GM08714 (cell line): Measurements from ENCODE around the gene MYH14.

Experiments used
- H3K4me3 ChIP-seq: fragments of 200-500 bp; sonication (Bioruptor generic); 2 replicates; pipeline ENCODE4 v1.5.1; 2014; ENCODE audit warnings: mild to moderate bottlenecking, low read length, inconsistent platforms
- ZNF274 ChIP-seq: IDR thresholded peaks from 2 replicates; pipeline ENCODE4 v1.6.1; 2012; ENCODE audit warnings: mild to moderate bottlenecking, low read depth, low read length

MYH14 gene

DNA sequence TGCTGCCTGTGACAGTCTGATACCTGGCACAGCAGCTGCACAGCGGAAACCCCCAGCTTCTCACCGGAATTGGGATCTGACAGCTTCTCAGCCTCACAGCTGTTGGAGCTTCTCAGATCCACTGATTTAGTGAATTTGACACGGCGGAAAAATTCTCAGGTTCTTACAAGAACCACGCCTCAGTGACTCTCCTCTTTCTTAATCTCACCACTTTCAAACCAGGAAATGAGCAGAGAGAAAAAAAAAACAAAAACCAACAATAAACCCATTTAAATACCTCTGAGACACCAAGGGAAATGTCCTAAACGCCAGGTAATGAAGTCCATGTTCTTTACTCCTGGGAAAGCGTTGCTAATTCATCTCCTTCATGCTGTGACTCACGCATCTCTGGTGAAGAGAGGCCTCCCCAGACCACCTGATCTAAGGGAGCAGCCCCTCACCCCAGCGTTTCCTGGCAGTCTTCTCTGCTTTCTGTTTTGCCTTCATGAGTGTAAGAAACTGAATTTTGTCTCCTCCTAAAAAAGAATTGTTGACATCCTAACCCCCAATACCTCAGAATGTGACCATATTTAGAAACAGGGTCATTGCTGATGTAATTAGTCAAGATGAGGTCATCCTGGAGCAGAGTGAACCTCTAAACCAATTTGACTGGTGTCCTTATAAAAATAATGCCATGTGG, 24.4 kb upstream of the MYH14 start:
- TF ChIP-seq ZNF274: no peak
- H3K4me3 ChIP-seq: no peak overlapping the region

DNA sequence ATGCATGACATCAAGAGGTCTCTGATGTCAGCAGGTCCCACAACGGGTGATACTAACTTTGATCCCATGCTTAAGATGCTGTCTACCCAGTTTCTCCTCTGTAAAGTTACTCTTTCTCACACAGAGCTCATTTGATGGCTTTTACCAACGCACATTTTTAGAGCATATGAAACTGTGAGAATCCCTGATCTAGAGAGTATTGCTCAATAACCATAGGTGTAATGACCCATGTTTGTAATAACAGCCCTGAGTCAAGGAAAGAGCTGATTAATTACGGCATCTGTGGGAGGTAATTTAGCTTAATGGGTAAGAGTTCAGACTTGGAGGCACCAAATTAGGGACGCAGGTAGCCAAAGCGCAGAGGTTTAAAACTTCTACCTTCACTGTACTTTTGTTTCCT, 22.3 kb upstream of the MYH14 start:
- no peak for TF ChIP-seq ZNF274
- H3K4me3 ChIP-seq: no peak overlapping the region

DNA sequence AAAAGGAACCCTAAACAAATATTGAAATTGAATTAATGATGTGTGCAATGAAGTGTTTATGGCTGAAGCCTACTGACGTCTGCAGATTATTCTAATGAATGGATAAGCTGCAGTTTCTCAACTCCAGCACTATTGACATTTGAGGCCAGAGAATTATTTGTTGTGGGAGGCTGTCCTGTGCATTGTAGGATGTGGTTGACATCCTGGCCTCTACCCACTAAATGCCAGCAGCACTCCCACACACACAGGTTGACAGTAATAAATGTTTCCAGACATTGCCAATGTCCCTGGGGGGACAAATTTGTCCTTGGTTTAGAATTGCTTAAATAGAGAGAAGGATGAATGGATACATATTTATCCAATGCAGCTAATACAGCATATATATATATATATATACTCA, 19.2 kb upstream of the MYH14 start:
- H3K4me3 ChIP-seq: no peak overlapping the region
- no peak for TF ChIP-seq ZNF274

DNA sequence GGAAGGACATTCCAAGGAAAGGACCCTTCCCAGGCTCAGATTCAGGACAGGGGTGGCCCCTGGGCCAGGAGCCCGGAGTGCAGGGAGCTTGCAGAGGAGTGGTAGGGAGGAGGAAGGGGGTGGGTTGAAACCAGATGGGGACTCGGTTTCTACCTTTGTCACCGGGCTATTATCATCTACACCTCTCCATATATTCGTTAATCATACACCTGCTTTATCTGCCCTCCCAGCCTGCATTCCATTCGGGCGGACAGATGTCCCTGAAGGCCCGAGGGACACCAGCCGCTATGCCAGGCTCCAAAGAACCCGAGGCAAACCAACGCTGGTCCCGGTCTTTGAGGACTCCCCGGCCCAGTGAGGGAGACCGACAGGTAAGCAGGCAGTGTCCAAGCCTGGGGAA, 15.5 kb upstream of the MYH14 start:
- no peak overlapping the region for H3K4me3 ChIP-seq
- TF ChIP-seq ZNF274: no peak

DNA sequence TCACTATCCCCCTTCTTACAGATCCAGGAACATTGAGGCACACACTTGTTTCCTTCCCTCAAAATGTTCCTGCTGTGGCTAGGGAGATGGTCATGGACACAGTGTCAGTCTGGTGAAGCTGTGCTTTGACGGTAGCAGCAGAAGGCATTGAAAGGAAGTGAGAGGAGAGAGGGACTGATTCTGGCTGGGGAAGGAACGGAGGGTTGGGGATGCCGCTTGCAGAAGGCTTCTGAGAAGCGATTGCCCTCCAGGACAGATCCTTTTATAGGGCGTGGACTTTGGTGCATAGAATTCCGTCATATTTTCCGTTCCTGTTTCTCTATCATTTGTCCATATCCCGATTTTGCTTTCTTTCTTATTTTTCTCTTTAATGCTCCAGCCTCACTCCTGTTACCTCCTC, 14.1 kb upstream of the MYH14 start:
- no peak overlapping the region for H3K4me3 ChIP-seq
- no peak for TF ChIP-seq ZNF274

DNA sequence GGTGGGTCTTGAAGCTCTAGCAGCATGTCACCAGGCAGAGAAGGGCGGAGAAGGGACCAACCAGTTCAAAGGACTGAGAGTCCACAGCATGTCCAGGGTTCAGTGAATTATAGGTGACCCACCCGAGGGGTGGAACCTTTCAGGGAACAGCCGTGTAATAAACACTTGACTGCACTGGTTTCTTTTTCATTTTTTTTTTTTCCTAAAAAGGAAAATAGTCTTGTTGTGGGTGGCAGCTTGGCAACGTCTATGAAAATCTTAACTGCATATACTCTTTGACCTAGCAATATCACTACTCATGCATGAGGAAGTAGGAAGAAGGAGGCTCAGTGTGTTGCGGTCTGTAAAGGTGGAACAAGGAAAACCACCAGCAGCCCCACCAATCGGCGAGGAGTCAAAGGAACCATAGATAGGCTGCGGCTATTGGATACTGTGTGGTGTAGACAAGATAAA, 13.0 kb upstream of the MYH14 start:
- H3K4me3 ChIP-seq: no peak overlapping the region
- TF ChIP-seq ZNF274: no peak

DNA sequence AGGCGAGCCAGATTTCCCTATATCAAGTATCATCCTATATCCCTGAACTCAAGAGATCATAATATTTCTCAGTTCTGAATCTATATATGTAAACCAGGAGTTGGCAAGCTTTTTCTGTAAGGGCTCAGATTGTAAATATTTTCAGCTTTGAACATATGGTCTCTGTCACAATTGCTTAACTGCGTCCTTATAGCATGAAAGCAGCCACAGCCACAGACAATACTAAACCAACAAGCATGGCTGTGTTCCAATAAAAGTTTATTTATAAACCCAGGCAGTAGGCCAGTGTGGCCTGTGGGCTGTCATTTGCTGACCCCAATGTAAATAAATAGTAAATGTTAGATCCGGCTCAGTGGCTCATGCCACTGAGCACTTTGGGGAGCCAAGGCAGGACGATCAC, 12.2 kb upstream of the MYH14 start:
- no peak overlapping the region for H3K4me3 ChIP-seq
- TF ChIP-seq ZNF274: no peak

DNA sequence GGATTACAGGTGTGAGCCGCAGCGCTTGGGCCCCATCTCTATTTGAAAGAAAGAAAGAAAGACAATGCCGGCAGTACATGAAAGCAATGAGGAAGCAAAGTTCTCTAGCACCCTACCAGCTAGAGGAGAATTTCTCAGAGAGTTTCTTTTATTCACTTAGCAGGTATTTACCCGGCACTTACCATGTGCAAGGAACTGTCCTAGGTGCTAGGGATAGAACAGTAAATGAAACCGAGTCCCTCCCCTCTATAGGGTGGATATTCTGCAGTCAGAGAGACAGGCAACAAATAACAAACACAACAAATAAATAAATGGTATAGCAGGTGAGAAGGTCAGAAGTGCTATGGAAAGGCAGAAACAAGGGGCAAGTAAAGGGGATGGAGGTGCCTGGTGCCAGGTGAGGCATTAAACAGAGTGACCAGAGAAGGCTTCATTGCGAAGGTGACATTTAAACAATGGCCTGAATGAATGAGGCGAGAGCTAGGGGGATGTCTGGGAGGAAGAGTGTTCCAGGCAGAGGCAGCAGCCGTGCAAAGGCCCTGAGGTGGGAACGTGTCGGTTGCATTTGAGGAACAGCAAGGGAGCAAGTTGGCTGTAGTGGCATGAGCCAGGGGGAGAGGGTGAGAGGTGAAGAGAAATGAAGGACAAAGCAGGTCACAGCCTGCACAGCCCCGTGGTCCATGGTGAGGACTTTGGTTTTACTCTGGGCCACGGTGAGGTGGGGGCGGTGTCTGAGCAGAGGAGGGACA, 10.8 kb upstream of the MYH14 start:
- H3K4me3 ChIP-seq: no peak overlapping the region
- no peak for TF ChIP-seq ZNF274

DNA sequence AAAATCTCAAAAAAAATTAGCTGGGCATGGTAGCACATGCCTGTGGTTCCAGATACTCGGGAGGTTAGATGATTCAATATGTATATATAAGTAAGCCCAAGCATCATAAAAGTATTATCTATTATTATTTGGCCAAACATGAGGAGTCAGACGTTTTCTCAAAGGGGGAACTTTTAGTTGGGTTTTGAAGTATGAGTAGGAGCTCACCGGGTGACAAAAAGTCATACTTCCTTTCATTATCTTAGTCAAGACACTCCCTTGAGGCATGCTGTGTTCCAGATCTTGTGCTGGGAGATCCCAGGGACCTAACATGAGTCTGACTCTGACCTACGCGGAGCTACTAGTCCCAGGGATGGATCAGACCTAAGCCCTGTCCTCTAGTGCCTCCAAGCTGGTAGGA, 8.2 kb upstream of the MYH14 start:
- no peak overlapping the region for H3K4me3 ChIP-seq
- TF ChIP-seq ZNF274: no peak

DNA sequence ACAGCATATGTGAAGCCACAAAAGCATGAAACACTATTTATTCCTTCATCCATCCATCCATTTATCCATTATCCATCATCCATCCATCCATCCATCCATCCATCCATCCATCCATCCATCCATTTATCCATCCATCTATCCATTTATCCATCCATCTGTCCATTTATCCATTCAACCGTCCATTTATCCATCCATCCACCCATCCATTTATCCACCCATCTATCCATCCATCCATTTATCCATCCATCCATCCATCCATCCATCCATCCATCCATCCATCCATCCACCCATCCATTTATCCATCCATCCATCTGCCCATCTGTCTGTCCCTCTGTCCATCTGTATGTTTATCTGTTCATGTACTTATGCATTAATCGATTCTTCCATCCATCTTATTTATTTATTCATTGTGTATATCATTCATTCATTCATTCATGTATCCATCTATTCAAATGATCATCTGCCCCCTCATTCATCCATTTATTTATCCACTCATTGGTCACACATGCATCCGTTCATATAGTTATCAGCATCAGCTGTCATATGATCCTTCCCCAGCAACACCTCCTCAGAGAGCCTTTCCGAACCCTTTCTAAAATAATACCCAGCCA, 7.0 kb upstream of the MYH14 start:
- TF ChIP-seq ZNF274: no peak
- H3K4me3 ChIP-seq: no peak overlapping the region

DNA sequence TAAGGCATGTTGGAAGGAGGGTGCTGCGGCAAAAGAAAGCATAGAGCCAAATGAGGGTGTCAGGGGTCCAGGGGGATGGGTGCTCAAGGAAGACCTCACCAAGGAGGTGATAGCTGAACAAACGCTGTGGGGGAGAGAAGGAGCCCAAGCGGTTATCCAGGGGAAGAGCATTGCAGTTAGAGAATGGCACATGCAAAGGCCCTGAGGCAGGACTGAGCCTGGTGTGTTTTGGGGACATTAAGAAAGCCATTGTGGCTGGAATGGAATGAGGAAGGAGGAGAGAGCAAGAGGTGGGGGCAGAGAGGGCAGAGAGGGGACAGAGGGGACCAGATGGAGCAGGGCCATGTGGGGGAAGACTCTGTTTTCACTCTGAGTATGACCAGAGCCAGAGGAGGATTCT, 6.1 kb upstream of the MYH14 start:
- TF ChIP-seq ZNF274: no peak
- H3K4me3 ChIP-seq: no peak overlapping the region

DNA sequence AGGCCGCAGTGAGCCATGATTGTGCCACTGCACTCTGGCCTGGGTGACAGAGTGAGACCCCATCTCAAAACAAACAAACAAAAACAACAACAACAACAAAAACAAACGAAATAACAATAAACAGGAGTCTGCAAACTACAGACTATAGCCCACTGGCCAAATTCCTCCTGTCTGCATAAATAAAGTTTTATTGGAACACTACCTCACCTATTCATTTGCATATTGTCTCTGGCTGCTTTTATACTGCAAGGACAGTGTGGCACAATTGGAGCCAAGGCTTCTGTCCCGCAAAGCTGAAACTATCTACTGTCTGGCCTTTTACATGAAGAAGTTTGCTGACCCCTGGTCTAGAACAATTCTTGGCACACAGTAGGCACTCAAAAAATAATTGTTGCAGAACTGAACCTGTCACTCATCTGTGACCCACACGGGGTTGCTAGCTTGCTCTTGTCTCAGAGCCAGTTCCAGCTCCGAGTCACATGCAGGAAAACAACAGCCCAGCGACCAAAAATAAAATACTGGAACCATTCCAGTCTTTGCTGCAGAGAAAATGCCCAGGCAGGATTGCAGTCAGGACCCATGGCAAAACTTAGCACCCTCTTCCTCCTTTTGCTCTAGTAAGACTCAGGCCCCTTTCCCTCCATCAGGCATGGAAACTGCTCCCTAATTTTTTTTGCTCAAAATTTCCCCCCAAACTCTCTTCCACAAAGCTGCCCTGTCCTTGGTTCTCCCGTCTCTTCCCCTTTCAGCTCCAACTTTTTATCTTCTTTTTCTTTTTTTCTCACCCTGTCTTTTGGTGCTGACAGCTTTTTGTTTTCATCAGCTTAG, 4.8 kb upstream of the MYH14 start:
- H3K4me3 ChIP-seq: no peak overlapping the region
- TF ChIP-seq ZNF274: no peak

DNA sequence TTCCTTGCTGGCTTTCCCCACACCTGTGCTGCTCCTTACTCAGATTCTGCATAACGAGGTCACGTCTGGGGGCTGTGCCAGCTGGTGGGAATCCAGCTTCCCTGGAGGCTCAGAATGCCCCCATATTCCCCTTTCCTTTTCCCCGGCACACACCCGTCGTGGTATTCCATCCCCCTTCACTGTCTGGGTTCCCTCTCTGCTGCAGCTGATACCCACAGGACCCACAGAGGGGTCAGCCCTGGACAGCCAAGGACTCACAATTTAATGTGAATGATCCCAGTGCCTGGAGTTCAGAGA, 4.2 kb upstream of the MYH14 start:
- no peak overlapping the region for H3K4me3 ChIP-seq
- TF ChIP-seq ZNF274: no peak

DNA sequence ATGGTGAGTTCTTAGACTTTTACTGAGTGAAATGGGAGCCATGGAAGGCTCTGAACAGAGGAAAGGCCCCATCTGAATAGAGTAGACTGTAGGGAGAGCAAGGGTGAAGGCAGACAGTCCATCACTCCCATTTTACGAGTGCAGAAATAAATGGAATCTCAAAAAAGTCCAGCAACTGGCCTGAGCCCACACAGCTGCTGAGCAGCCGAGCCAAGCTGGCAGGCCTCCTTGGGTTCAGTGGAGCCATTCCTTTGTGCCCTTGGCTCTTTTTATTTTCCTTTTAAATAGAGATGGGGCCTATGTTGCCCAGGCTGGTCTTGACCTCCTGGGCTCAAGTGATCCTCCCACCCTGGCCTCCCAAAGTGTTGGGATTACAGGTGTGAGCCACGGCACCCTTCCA, 1.0 kb upstream of the MYH14 start:
- no peak for TF ChIP-seq ZNF274
- H3K4me3 ChIP-seq: no peak overlapping the region

DNA sequence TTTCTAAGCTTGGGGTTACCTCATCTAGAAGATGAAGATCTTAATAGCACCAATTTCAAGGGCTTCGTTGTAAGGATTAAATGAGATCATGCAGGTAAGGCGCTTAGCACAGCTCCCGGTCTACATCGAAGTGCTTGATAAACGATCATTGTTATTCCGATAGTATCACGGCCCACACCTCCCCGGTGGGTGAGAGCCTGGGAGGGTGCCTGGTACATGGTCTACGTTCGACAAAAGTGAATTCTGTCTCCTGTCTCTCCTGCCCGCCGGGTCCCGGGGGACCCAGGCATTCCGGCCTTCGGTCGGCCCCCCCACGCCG, 501 bp upstream of the MYH14 start:
- no peak overlapping the region for H3K4me3 ChIP-seq
- no peak for TF ChIP-seq ZNF274

DNA sequence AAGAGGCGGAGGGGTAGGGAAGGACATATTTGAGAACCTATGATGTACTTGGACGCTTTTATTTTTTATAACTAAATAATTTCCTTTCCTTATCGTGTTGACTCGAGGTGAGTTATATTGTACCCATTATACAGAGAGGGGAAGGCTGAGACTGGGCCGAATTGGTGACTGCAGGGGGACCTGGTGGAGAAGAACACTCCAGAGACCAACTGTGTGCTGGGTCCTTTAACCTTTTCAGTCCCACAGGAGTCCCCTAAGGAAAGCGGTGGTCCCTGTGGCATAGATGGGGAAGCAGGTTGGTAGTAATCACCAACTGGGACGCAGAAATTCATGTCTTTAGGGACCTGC, 633 bp downstream of the MYH14 start:
- no peak overlapping the region for H3K4me3 ChIP-seq
- no peak for TF ChIP-seq ZNF274
